Upper lobe of right lung (tissue), 1 donor: Measurements from ENCODE around the gene DAB1. TPM values are rescaled to one million over a fixed set of nuclear protein-coding genes. Genes with fewer than 3 reads are reported as not detected.

ENCODE experiments used
- ATAC-seq: fragments of 200-7000 bp; cut with Tn5 transposase; one replicate; pipeline ENCODE4 v1.9.1; 2020; ENCODE audit warnings: mild to moderate bottlenecking, moderate library complexity
- DNase-seq: peaks from one replicate; pipeline ENCODE4 v3.0.0-alpha.2; 2020
- H3K27ac ChIP-seq: fragments of 200-600 bp; one replicate; pipeline ENCODE4 v1.8.0; 2022
- H3K27me3 ChIP-seq: fragments of 200-600 bp; one replicate; pipeline ENCODE4 v1.8.0; 2022; ENCODE audit warnings: mild to moderate bottlenecking
- H3K36me3 ChIP-seq: fragments of 200-600 bp; one replicate; pipeline ENCODE4 v1.8.0; 2022
- H3K4me1 ChIP-seq: fragments of 200-600 bp; one replicate; pipeline ENCODE4 v1.8.0; 2022
- H3K4me3 ChIP-seq: fragments of 200-600 bp; one replicate; pipeline ENCODE4 v1.8.0; 2022; ENCODE audit warnings: mild to moderate bottlenecking
- H3K9me3 ChIP-seq: fragments of 200-600 bp; one replicate; pipeline ENCODE4 v1.8.0; 2022
- CTCF ChIP-seq: fragments of 200-600 bp; IDR thresholded peaks from one replicate; pipeline ENCODE4 v1.8.0; 2022; ENCODE audit warnings: antibody characterized with exemption
- intact Hi-C: fragments of 100-400 bp; cut with DNase I; formaldehyde crosslinking; loops from one replicate; pipeline ENCODE4 v1.11.0; 2022
- total RNA-seq: library from RNA; stranded (reverse); fragmentation: NEBNext Ultra II Directional; extraction: Animal tissue kit (Norgen Biotek cat#: 25700); gene quantifications from one replicate; pipeline ENCODE4 v1.2.1, GENCODE V29; 2021
- donor health status: DM: no; HTN: yes; CAD: no; lungs with severe emphysema.

Gene DAB1
- total RNA-seq, 1 donor from 2014 or later = 0.29 TPM

GRCh38 chr1:57401671-57402070 is 22.2 kb downstream of the DAB1 start:
- no peaks in the 10 kb centered on the region for H3K9me3 ChIP-seq
- ATAC-seq (no peak), DNase-seq (no peak)
- no peaks in the 10 kb centered on the region for H3K4me1 ChIP-seq
- intact Hi-C loops = no loop called here
- no peak overlapping the region for H3K27ac ChIP-seq
- H3K36me3 ChIP-seq = no peaks in the 10 kb centered on the region
- H3K4me3 ChIP-seq = no peak overlapping the region
- TF ChIP-seq CTCF = no peak
- no peaks in the 10 kb centered on the region for H3K27me3 ChIP-seq

- TF ChIP-seq CTCF = no peak
- Histone ChIP-seq H3K27me3 (no peaks in the 10 kb centered on the region), H3K9me3 (no peaks in the 10 kb centered on the region), H3K4me3 (no peak overlapping the region), H3K4me1 (no peaks in the 10 kb centered on the region), H3K27ac (no peak overlapping the region), H3K36me3 (no peaks in the 10 kb centered on the region)
- no peak for DNase-seq
- no peak for ATAC-seq
- intact Hi-C loops = no loop called here
Measured at GRCh38 chr1:57400048-57400447, 23.8 kb downstream of the DAB1 start.

- no peak for TF ChIP-seq CTCF
- H3K27me3 ChIP-seq = no peaks in the 10 kb centered on the region
- no peaks in the 10 kb centered on the region for H3K4me1 ChIP-seq
- intact Hi-C loops = no loop called here
- H3K27ac ChIP-seq = no peak overlapping the region
- H3K4me3 ChIP-seq = no peak overlapping the region
- no peak for ATAC-seq
- H3K36me3 ChIP-seq = no peaks in the 10 kb centered on the region
- no peaks in the 10 kb centered on the region for H3K9me3 ChIP-seq
- no peak for DNase-seq
Measured at GRCh38 chr1:57393058-57393584, 30.7 kb downstream of the DAB1 start.

GRCh38 chr1:57385336-57385735 is 38.5 kb downstream of the DAB1 start:
- H3K9me3 ChIP-seq = no peaks in the 10 kb centered on the region
- no peak overlapping the region for H3K4me3 ChIP-seq
- DNase-seq (no peak), ATAC-seq (no peak)
- no peaks in the 10 kb centered on the region for H3K36me3 ChIP-seq
- H3K27me3 ChIP-seq = no peaks in the 10 kb centered on the region
- no peak overlapping the region for H3K27ac ChIP-seq
- H3K4me1 ChIP-seq = no peaks in the 10 kb centered on the region
- intact Hi-C loops = no loop called here
- no peak for TF ChIP-seq CTCF

- TF ChIP-seq CTCF = no peak
- Histone ChIP-seq H3K27ac (no peak overlapping the region), H3K9me3 (no peaks in the 10 kb centered on the region), H3K4me1 (no peaks in the 10 kb centered on the region), H3K27me3 (no peaks in the 10 kb centered on the region), H3K4me3 (no peak overlapping the region), H3K36me3 (no peaks in the 10 kb centered on the region)
- intact Hi-C loops = no loop called here
- ATAC-seq (no peak), DNase-seq (no peak)
Measured at GRCh38 chr1:57384901-57385300, 39.0 kb downstream of the DAB1 start.

GRCh38 chr1:57384284-57384683 is 39.6 kb downstream of the DAB1 start:
- no peak overlapping the region for H3K4me3 ChIP-seq
- intact Hi-C loops = no loop called here
- DNase-seq = no peak
- no peak overlapping the region for H3K27ac ChIP-seq
- no peak for TF ChIP-seq CTCF
- no peak for ATAC-seq
- H3K36me3 ChIP-seq = no peaks in the 10 kb centered on the region
- no peaks in the 10 kb centered on the region for H3K9me3 ChIP-seq
- H3K27me3 ChIP-seq = no peaks in the 10 kb centered on the region
- H3K4me1 ChIP-seq = no peaks in the 10 kb centered on the region
